ENCODE measurements around the gene HSP90AB1. TPM values are rescaled to one million over a fixed set of nuclear protein-coding genes. Genes with fewer than 3 reads are reported as not detected.

The HSP90AB1 gene
- total RNA-seq, 1 donor from 2014 or later = 1,541 TPM

- no peak for DNase-seq (ENCODE audit: low read depth)
- H3K4me3 ChIP-seq (ENCODE audit: low read depth, low read length) = no peak overlapping the region
- TF ChIP-seq, protein P1, sequence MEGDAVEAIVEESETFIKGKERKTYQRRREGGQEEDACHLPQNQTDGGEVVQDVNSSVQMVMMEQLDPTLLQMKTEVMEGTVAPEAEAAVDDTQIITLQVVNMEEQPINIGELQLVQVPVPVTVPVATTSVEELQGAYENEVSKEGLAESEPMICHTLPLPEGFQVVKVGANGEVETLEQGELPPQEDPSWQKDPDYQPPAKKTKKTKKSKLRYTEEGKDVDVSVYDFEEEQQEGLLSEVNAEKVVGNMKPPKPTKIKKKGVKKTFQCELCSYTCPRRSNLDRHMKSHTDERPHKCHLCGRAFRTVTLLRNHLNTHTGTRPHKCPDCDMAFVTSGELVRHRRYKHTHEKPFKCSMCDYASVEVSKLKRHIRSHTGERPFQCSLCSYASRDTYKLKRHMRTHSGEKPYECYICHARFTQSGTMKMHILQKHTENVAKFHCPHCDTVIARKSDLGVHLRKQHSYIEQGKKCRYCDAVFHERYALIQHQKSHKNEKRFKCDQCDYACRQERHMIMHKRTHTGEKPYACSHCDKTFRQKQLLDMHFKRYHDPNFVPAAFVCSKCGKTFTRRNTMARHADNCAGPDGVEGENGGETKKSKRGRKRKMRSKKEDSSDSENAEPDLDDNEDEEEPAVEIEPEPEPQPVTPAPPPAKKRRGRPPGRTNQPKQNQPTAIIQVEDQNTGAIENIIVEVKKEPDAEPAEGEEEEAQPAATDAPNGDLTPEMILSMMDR (conservative IDR thresholded peaks at IDR 0.05; ENCODE audit: low read depth, low read length) = no peak
Observed at GRCh38 chr6:44278774-44279697, 32.1 kb downstream of the HSP90AB1 start.

GRCh38 chr6:44284121-44284520, 37.2 kb downstream of the HSP90AB1 start:
- no peak overlapping the region for H3K4me3 ChIP-seq (ENCODE audit: low read depth, low read length)
- TF ChIP-seq, protein P1 (conservative IDR thresholded peaks at IDR 0.05; ENCODE audit: low read depth, low read length) = no peak
- no peak for DNase-seq (ENCODE audit: low read depth)

DNA sequence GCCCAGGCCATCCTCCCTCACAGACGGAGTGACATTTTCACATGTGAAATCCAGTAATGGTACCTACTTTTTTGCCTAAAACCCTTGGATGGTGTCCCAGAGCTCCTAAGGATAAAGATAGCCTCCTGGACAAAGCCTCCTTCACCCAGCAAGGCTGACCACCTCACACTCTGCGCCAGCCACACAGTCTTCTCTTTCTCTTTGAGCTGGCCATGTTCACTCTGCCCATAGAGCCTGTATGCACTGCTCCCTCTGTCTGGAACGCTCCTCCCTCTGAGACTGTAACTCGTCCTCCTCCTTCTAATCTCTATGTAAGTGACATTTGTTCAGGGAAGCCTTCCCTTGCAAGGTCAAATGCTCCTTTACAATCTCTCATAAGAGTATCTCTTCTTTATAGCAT, 38.0 kb downstream of the HSP90AB1 start:
- TF ChIP-seq, protein P1 (conservative IDR thresholded peaks at IDR 0.05; ENCODE audit: low read depth, low read length) = no peak
- no peak overlapping the region for H3K4me3 ChIP-seq (ENCODE audit: low read depth, low read length)
- no peak for DNase-seq (ENCODE audit: low read depth)

DNA sequence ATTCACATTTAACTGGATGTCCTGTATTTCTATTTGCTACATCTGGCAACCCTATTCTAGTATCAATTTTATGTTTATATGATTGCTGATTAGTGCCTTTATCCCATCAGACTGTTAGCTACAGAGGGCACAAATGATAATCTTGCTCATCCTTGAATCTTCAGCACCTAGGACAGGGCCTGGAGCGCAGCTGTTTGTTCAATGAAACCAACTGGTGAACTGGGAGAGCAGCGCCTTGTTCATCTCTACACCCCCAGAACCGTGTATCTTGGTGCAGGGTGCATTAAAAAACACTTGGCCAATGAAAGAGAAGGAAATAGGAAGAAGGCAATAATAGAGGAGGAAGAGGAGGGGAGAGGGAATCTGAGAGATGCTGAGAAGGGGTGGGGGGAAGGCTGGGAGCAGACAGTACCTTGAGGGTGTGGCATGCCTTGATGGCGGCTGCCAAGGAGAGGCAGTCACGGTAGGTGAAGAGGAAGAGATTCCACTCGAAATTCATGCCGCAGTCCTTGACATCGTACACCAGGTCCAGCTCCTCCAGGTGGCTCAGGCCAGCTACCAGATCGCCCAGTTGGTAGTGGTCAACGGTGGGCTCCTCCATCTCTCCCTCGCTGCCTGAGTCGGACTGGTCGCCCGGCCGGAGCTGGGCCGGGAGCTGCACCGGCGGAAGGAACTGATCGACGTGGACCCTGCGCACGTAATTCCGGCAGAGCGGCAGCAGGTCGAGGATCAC, 38.8 kb downstream of the HSP90AB1 start:
- DNase-seq (ENCODE audit: low read depth) = no peak
- TF ChIP-seq, protein P1 (conservative IDR thresholded peaks at IDR 0.05; ENCODE audit: low read depth, low read length) = no peak
- no peak overlapping the region for H3K4me3 ChIP-seq (ENCODE audit: low read depth, low read length)

GRCh38 chr6:44286285-44286565, 39.3 kb downstream of the HSP90AB1 start:
- TF ChIP-seq, protein P1 (conservative IDR thresholded peaks at IDR 0.05; ENCODE audit: low read depth, low read length) = no peak
- no peak for DNase-seq (ENCODE audit: low read depth)
- no peak overlapping the region for H3K4me3 ChIP-seq (ENCODE audit: low read depth, low read length)

DNA sequence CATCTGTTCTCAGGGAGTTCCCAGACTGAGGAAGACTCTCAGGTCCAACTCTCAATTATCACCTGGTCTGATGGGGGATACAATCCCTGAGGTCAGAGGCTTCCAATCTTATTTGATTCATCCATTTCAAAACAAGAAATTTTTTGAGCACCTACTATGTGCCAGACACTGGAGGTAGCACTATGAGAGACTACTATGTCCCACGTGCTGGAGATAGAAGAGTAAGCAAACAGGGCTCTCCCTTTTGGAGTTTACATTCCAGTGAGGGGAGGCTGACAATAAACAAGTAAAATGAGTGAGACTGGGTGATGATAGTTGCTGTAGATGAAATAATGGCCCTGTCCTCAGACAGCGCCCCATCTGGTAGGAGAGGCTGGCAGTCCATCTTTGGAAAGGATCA, 39.8 kb downstream of the HSP90AB1 start:
- no peak for DNase-seq (ENCODE audit: low read depth)
- no peak overlapping the region for H3K4me3 ChIP-seq (ENCODE audit: low read depth, low read length)
- TF ChIP-seq, protein P1 (conservative IDR thresholded peaks at IDR 0.05; ENCODE audit: low read depth, low read length) = no peak

All from epithelial cell of proximal tubule (primary cell).